NOMO-1 (cell line): ENCODE measurements around the gene MDK.
"Not testable (repeated sequence)": the region's sequence is repeated elsewhere in the genome, so short reads cannot be mapped to it uniquely, and the experiment has no call there.

ENCODE experiments used
- DNase-seq, 2 experiments: peaks; one replicate each; lab custom pipeline; 2025; ENCODE audit not compliant: unreplicated experiment in 2 of 2; lab: John Stamatoyannopoulos, UW

Gene MDK

DNA sequence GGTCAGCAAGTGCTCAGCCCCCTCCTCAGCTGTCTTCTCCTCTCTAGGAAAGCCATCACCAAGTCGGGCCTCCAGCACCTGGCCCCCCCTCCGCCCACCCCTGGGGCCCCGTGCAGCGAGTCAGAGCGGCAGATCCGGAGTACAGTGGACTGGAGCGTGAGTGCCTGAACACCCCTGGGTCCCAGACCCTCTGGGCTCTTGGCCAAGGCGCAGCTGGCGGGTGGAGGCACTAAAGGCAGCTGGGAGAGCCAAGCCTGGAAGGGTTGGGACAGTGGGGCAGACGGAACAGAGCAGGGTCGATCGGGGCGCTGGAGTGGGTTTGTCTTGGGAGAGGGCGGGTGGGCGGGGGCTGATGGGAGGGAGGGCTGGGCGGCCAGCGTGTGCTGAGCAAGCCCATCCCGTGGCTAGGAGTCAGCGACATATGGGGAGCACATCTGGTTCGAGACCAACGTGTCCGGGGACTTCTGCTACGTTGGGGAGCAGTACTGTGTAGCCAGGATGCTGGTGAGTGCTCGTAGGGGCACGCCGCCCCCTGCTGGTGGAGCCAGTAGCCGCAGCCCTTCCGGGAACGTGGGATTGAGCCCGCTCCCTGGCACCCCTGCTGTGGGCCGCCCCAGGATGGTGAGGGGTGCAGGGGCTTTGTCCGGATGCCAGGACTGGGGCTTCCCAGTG, 14.1 kb upstream of the MDK start:
- peak in 1 of 2 experiments; percentile 28 for DNase-seq

DNA sequence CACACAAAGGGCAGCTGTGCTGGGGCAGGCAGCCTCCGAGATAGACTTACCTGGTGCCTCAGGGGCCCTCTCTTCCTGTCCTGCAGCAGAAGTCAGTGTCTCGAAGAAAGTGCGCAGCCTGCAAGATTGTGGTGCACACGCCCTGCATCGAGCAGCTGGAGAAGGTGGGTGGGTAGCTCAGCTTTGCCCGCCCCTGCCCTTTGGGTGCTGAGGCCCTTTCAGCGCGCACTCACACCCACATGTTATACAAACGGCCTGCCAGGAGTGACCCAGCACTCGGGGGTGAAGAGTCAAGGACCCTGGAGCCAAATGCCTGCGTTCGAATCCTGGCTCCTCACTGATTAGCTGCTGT, 13.6 kb upstream of the MDK start:
- no peak for DNase-seq

DNA sequence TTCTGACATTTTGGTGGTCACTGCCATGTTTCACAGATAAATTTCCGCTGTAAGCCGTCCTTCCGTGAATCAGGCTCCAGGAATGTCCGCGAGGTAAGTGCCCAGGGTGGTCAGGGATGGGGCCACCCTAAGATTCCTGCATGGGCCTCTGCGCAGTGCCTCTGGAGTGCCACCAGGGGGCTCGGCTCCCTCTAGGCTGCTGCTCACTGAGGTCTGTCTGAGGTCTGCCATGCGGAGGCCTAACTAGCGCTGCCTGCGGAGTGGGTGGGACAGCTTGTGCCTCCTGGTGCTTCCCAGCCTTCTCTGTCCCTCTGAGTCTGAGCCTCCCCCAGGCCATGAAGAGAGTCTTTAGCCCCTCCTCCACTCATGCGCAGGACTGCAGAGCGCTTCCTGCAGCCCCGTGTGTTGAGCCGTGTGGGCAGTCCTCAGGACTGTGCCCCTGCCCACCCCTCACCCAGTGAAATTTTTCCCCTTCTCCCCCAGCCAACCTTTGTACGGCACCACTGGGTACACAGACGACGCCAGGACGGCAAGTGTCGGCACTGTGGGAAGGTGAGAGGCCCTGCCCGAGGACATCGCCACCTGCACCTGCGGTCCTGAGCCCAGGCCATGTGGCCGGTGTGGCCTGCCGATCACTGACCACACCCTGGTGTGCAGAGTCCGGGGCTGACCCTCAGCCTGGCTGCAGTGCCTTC, 11.9 kb upstream of the MDK start:
- DNase-seq, result no peak

DNA sequence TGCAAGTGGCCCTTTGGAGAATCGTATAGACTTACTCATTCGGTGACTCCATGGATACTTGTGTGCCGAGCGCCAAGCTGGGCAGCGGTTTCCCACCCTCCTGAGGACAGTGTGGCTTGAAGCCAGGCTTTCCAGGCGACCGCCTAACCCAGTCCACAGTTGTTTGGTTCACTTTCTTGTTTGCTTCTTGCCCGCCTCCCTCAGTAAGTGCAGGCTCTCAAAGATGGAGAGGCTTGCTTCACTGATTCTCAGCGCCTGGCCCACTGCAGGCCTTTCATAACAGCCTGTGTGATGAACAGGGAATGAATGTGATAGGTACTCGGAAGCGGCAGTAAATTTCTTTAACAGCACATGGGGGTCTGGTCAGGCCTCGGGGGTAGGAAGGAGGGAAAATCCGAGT, 11.2 kb upstream of the MDK start:
- no peak for DNase-seq

DNA sequence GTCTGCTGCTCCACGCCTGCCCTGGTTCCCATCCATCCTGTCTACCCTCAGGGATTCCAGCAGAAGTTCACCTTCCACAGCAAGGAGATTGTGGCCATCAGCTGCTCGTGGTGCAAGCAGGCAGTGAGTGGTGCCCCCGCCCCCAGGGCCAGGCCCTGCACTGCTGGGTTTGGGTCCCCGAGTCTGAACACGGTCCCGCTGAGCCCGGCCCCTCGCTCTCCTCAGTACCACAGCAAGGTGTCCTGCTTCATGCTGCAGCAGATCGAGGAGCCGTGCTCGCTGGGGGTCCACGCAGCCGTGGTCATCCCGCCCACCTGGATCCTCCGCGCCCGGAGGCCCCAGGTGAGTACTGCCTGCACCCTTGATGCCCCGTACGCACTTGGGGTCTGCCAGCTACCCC, 10.2 kb upstream of the MDK start:
- not testable (repeated sequence) for DNase-seq

DNA sequence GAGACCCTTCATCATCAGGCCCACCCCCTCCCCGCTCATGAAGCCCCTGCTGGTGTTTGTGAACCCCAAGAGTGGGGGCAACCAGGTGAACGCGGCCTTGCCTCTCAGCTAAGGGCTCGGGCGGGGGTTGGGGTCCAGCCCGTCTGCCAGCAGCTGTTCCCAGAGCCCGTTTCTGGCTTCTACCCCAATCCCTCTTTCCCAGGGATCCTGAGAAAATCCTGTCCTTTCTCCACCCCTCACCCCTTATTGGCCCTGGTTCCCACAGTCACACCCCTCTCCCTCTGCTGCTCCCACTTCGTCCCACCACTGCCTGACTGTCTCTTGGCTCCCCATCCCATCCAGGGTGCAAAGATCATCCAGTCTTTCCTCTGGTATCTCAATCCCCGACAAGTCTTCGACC, 9.4 kb upstream of the MDK start:
- no peak for DNase-seq

DNA sequence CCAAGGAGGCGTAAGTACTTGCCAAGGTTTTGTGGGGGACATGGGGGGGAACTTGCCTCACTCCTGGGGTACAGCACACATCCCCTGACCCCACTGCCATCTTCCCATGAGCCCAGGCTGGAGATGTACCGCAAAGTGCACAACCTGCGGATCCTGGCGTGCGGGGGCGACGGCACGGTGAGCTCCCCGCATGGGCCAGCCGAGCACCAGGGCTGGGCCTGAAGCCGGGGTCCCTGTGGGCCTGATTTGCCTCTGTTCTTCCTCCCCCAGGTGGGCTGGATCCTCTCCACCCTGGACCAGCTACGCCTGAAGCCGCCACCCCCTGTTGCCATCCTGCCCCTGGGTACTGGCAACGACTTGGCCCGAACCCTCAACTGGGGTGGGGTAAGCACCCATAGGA, 9.0 kb upstream of the MDK start:
- DNase-seq, result not testable (repeated sequence)

DNA sequence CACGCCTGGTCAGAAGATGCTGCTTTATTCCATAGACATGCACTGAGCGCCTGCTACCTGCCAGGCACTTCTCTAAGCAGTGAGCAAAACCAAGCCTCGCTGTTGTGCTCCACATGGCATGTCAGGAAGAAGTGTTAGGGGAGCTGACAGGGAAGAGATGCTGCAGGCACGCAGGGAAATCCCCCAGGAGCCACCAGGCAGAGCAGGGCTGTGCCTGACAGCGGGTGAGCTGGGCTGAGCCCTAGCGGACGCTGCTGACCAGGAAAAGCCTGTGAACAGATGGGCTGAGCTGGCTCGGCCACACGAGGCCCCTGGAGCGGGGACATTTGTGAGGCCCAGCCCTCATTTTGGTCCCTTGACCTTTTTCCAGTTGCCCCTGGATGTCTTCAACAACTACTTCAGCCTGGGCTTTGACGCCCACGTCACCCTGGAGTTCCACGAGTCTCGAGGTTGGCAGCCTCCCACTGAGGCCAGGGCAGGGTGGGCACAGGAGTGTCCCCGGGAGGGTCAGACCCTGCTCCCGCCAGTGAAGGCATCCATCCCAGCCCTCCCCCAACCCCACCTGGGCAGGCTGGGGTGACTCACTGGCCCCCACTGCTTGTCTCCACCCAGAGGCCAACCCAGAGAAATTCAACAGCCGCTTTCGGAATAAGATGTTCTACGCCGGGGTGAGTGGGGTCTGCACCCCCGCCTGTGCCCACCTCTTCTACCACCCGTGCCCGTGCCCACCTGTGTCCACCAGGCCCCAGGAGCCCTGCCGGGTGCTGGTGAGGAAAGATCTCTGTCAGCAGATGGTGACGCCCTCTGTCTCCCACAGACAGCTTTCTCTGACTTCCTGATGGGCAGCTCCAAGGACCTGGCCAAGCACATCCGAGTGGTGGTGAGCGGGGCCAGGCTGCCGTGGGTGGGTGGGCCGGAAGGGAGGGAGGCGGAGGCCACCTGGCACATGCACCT, 7.4 kb upstream of the MDK start:
- no peak for DNase-seq

DNA sequence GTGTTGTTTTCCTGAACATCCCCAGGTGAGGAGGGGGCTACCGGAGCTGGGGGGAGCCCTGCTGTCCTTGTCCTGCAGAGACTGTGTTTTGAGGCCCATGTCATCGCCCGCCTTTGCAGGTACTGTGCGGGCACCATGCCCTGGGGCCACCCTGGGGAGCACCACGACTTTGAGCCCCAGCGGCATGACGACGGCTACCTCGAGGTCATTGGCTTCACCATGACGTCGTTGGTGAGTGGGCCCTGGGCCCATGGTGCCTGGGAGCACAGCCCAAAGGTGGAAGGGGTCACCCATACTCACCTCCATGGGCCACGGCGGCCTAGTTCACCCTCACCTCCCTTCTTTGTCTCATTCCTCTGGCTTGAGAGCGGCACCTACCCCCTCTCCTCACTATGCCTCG, 6.7 kb upstream of the MDK start:
- DNase-seq, result no peak

DNA sequence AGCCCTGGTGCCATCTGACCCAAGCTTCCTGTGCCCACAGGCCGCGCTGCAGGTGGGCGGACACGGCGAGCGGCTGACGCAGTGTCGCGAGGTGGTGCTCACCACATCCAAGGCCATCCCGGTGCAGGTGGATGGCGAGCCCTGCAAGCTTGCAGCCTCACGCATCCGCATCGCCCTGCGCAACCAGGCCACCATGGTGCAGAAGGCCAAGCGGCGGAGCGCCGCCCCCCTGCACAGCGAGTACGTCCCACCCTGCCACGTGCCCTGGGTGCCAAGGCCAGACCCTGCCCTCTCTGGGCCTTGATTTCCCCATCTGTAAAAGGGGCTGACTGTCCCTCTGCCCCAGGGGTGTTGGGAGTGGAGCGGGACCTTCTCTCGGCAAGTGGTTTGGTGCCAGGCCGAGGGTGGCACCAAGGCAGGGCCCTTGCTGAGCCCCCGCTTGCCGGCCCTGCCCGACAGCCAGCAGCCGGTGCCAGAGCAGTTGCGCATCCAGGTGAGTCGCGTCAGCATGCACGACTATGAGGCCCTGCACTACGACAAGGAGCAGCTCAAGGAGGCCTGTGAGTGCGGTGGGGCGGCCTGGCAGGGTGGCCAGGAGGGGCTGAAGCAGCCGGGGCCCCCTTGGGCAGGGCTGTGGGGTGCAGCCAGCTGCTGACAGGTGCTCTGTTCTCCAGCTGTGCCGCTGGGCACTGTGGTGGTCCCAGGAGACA, 5.9 kb upstream of the MDK start:
- no peak for DNase-seq

DNA sequence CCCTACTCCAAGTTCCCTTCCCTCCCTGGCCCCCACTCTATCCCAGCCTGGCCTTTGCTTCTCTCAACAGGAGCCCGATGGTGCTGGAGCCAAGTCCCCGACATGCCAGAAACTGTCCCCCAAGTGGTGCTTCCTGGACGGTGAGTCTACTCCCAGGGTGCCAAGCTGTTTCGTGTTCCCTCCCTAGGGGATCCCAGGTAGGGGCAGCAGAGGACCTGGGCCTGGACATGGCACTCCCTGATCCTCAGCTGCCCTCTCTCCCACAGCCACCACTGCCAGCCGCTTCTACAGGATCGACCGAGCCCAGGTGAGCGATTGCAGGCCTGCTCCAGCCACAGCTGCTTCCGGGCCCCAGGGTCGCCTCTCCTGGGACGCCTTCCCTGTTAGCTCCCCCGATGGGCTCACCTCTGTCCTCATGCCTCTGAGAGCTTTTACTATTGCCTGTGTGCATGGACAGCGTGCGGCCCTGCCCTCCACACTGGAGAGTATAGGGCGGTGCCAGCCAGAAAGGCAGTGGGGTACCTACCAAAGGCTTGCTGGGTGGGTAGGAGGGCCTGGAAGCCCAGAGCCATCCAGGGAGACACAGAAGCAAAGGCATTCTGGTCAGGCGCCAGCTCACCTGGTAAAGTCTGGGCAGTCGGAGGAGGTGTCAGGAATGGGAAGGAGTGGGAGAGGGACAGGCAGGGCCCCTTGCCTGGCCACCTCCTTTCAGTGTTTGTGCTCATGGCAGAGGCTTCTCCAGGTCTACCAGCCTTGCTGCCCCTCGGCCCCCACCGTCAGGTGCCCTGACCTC, 5.0 kb upstream of the MDK start:
- DNase-seq, result no peak

DNA sequence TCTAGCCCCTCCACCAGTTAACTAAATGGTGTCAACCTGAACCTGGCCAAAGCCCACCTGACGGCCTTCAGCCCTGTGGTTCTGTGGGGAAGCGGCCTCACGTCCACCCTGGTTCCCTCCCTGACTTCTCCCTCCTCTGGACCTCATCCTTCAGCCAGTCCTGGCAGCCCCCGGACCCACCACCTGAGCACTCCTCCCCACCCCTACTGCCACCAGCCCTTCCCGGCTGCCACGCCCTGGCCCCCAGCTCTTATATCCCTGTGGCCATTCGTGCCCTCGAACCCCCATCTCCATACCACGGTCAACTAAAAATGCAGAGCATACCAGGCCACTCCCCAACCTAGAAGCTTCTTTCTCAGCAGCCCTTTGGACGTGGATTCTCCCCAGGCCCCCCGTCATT, 4.2 kb upstream of the MDK start:
- DNase-seq, result no peak

DNA sequence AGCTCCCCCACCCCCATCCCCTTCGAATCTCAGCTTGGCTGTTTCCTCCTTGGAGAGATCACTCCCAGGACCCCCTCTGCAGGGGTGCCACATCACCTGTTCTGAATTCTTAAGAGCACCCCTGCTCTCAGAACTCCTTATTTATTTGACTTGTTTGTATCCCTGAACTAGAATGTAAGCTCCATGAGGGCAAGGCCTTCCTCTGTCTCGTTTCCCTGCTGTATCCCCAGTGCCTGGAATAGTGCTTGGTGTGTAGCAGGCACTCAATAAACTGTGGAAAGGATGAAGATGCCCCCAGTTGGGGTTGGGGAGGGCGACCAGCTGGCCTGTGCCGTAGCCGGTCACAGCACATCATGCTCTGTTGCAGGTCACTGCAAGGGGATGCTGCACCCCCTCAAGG, 3.6 kb upstream of the MDK start:
- no peak for DNase-seq

DNA sequence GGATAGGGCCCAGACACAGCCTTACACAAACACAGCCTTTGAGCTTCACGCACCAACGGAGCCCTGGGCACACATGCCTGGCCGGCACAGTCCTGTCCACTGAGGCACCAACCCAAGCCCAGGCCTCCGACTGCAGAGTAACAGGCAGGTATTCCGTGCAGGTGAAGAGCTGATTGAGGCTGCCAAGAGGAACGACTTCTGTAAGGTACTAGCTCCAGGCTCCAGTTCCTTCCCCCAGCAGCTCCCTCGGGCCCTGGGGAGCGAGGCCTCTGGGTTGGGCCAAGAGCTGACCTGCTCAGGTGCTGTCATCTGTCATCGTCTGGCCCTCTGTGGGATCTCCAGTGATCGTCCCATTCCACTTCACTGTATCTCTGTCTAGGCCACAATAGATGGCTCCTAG, 3.2 kb upstream of the MDK start:
- DNase-seq, result no peak

DNA sequence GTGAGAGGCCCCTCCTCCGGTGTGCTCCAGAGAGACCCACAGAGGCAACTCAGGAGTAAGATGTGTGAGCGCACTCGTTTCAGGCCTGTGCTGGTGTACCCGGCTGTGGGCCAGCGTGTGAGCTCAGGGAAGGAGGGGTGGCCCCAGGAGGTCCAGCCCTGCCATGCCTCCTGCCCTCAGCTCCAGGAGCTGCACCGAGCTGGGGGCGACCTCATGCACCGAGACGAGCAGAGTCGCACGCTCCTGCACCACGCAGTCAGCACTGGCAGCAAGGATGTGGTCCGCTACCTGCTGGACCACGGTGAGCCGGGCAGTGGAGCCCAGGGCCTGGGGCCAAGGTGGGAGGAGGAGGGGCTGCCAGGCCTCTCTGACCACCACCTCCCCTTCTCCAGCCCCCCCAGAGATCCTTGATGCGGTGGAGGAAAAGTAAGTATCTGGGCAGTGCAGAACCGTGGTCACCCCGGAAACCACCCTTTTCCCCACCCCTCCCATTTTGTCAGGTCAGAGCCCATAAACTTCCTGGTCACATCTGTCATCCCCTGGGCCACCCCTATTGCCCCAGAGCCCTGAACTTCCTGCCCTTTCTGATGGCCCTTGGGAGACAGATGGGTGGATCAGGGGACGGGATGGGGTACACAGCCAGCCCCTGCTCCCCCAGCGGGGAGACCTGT, 2.5 kb upstream of the MDK start:
- DNase-seq, result no peak

DNA sequence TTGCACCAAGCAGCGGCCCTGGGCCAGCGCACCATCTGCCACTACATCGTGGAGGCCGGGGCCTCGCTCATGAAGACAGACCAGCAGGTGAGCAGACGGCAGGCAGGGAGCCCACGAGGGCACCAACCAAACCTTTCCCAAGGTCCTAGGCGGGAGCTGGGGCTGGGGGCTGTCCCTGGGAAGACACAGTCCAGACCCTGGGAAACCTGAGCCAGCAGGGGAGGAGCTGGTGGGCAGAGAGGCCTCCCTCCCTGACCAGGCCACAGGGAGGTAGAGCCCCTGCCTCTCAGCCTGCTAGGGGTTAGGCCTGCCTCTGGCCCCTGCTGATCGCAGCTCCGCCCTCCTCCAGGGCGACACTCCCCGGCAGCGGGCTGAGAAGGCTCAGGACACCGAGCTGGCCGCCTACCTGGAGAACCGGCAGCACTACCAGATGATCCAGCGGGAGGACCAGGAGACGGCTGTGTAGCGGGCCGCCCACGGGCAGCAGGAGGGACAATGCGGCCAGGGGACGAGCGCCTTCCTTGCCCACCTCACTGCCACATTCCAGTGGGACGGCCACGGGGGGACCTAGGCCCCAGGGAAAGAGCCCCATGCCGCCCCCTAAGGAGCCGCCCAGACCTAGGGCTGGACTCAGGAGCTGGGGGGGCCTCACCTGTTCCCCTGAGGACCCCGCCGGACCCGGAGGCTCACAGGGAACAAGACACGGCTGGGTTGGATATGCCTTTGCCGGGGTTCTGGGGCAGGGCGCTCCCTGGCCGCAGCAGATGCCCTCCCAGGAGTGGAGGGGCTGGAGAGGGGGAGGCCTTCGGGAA, 1.8 kb upstream of the MDK start:
- not testable (repeated sequence) for DNase-seq

DNA sequence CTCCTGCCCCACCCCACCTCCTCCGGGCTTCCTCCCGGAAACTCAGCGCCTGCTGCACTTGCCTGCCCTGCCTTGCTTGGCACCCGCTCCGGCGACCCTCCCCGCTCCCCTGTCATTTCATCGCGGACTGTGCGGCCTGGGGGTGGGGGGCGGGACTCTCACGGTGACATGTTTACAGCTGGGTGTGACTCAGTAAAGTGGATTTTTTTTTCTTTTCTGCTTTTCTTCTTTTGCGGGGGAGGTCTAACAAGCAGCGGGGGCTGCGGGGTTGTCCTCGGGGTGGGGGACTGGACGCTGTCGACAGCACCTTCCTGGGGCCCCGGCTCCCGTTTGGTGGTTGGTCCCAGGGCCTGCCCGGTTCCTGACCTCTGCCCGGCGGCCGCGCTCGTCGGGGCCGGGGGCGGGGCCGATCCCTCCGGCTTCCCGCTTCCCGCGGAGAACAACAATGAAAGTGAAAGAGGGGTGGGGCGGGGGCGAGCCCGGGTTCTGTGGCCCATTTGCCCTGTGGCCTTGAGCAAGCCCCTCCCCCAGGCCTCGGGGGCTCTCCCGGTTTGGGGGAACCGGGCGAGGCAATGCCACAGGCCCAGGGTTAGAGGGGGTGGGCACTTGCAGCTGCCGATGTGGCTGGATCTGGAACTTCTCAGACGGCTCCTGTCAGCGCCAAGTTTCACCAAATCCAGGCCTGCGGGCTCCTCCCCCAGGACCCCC, 975 bp upstream of the MDK start:
- DNase-seq, result no peak
